Adrenal gland (tissue), 5 donors: Measurements from ENCODE around the gene CHPF.

Experiments used
- POLR2A ChIP-seq, 2 donors: fragments of 450-650 bp; IDR thresholded peaks; one replicate each; pipeline ENCODE4 v1.6.1; 2017; ENCODE audit warnings: antibody characterized with exemption in 2 of 2, mild to moderate bottlenecking in 2 of 2, moderate library complexity in 1 of 2
- TF ChIP-seq, protein P1 (sequence below), 6 experiments: fragments of 450-650 bp in 4 of 6; fragments of 200-600 bp in 2 of 6; sonication (generic) in 1 of 6; IDR thresholded peaks; 1 replicate in 5 of 6; 2 replicates in 1 of 6; pipeline versions ENCODE4 v1.5.1 to v1.8.0; 2016 to 2021; ENCODE audit warnings: antibody characterized with exemption in 6 of 6, mild to moderate bottlenecking in 2 of 6, moderate library complexity in 1 of 6
- donor health status: DM: no; HTN: no; CAD: no.

DNA sequence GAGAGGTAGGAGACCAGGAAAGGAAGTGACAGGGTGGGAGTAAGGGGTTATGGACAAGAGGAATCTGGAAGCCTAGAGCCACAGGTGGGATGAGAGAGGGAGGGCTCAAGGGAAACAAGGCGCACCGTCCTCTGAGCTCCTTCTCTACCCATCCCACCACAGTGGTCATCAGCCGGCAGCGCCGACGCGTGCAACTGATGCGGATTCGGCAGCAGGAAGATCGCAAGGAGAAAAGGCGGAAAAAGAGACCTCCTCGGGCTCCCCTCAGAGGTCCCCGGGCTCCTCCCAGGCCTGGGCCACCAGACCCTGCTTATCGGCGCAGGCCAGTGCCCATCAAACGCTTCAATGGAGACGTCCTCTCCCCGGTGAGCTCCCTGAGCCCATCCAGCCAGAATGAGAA is 5.4 kb upstream of the CHPF start:
- TF ChIP-seq, protein P1, sequence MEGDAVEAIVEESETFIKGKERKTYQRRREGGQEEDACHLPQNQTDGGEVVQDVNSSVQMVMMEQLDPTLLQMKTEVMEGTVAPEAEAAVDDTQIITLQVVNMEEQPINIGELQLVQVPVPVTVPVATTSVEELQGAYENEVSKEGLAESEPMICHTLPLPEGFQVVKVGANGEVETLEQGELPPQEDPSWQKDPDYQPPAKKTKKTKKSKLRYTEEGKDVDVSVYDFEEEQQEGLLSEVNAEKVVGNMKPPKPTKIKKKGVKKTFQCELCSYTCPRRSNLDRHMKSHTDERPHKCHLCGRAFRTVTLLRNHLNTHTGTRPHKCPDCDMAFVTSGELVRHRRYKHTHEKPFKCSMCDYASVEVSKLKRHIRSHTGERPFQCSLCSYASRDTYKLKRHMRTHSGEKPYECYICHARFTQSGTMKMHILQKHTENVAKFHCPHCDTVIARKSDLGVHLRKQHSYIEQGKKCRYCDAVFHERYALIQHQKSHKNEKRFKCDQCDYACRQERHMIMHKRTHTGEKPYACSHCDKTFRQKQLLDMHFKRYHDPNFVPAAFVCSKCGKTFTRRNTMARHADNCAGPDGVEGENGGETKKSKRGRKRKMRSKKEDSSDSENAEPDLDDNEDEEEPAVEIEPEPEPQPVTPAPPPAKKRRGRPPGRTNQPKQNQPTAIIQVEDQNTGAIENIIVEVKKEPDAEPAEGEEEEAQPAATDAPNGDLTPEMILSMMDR (IDR thresholded peaks at IDR 0.05), result no peak
- no peak for TF ChIP-seq POLR2A (IDR thresholded peaks at IDR 0.05)
